ENCODE measurements around the gene FRMD6. TPM values are rescaled to one million over a fixed set of nuclear protein-coding genes. Genes with fewer than 3 reads are reported as not detected.
A peak's percentile ranks its signal among the peaks of the same experiment; 100 is the strongest.

FRMD6 gene
- total and polyA plus RNA-seq, 8 donors = 5.9 to 35.2 (median 9.7) TPM

DNA sequence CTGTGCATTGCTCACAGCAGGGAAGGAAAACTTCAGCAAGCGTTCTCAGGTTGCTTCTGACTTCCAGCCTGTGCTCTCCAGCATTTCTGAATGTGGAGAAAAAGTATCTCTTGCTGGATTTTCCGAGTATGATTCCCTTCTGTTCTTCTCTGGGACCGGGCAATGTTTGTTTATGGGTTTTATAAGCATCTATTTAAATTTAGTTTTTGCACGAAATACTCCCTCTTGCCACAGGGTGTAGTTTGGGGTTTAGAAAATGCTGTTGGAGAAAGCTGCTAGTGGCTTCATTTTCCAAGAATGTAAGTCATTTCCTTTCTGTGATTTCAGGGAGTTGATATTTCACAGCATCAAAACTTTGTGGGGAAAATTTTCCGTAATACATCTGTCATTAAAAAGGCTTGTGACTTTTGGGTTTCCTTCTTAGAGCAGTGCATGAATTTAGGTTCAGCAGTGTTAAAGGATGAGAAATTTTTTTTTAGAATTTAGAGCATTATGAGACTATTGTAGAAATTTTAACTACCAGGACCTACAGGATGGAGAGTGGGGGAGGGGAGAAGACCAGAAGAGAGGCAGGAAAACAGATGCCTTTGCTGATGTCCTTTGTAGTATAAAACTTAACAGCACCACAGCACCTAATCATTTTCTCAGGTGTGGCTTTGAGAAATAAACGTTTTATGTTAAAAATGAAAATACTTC lies 1.5 kb downstream of the FRMD6 start:
- no peaks in the 10 kb centered on the region for H3K9me3 ChIP-seq
- no peaks in the 10 kb centered on the region for H3K27me3 ChIP-seq
- H3K27ac ChIP-seq = peak overlapping the region in 4 of 5 donors; percentile 94 to 97 (median 96)
- peak in 1 of 3 donors; percentile 19 for TF ChIP-seq POLR2AphosphoS5 (IDR thresholded peaks at IDR 0.05)
- TF ChIP-seq POLR2A (IDR thresholded peaks at IDR 0.05) = no peak
- TF ChIP-seq, protein P1, sequence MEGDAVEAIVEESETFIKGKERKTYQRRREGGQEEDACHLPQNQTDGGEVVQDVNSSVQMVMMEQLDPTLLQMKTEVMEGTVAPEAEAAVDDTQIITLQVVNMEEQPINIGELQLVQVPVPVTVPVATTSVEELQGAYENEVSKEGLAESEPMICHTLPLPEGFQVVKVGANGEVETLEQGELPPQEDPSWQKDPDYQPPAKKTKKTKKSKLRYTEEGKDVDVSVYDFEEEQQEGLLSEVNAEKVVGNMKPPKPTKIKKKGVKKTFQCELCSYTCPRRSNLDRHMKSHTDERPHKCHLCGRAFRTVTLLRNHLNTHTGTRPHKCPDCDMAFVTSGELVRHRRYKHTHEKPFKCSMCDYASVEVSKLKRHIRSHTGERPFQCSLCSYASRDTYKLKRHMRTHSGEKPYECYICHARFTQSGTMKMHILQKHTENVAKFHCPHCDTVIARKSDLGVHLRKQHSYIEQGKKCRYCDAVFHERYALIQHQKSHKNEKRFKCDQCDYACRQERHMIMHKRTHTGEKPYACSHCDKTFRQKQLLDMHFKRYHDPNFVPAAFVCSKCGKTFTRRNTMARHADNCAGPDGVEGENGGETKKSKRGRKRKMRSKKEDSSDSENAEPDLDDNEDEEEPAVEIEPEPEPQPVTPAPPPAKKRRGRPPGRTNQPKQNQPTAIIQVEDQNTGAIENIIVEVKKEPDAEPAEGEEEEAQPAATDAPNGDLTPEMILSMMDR (IDR thresholded peaks at IDR 0.05) = peak in 1 of 7 experiments; percentile 11
- no peaks in the 10 kb centered on the region for H3K36me3 ChIP-seq
- H3K4me1 ChIP-seq = peaks cover 4 to 48% (median 26%) of the 10 kb centered on the region in 4 donors
- H3K4me3 ChIP-seq = peak overlapping the region; percentile 65 to 96 (median 90)
- 6 to 11% (median 11%) methylated on average over 6 of the region's 6 CpGs for WGBS, 5 donors
- intact Hi-C loops (cut with DNase I; ENCODE audit: low total_unique reads) = loop anchor here (10.0 kb wide), 1 partner anchor 122 kb away; no protein-coding TSS in a partner anchor
- peak in 1 of 2 donors; percentile 75 for DNase-seq

DNA sequence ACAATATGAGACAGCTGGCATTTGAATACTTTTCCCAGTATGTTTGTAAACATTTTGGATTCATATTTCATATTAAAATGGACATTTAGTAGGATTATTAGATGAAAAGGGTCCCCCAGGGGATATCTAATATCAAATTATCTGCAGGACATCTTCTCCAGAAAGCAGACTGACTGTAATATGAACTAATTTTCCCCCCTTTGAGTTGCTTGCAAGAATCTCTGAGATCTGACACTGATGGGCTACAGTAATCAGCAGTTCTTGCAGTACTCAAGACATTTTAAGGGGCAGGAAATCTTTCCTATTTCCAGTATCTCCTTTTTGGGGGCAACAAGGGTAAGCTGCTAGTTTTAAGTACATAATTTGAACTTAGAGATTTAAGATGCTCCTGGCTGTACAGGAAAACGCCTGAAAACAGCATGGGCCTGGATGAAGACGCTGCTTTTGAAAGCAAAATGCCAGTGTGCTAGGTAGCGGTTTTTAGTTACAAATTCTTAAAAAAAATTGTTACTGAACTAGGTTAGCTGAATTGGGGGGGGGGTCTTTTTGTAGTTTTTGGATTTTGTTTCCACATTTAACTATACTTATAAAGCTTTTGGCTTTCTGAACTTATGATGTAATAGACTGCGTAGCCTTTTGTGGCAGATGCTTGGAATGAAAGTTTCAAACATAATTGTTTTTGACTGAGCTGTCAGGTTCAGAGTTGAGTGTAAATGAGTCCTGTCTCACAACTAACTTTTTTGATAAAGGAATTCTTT lies 2.2 kb downstream of the FRMD6 start:
- H3K36me3 ChIP-seq = no peaks in the 10 kb centered on the region
- no peak for TF ChIP-seq POLR2AphosphoS5 (IDR thresholded peaks at IDR 0.05)
- TF ChIP-seq, protein P1 (IDR thresholded peaks at IDR 0.05) = no peak
- no peak for TF ChIP-seq POLR2A (IDR thresholded peaks at IDR 0.05)
- TF ChIP-seq EP300 (IDR thresholded peaks at IDR 0.05) = no peak
- peak overlapping the region in 4 of 5 donors; percentile 59 to 97 (median 95) for H3K27ac ChIP-seq
- intact Hi-C loops (cut with DNase I; ENCODE audit: low total_unique reads) = loop anchor here (10.0 kb wide), 1 partner anchor 121 kb away; no protein-coding TSS in a partner anchor
- peak overlapping the region; percentile 65 to 96 (median 90) for H3K4me3 ChIP-seq
- H3K27me3 ChIP-seq = no peaks in the 10 kb centered on the region
- H3K9me3 ChIP-seq = no peaks in the 10 kb centered on the region
- H3K4me1 ChIP-seq = peaks cover 4 to 42% (median 26%) of the 10 kb centered on the region in 4 donors
- WGBS, 5 donors = 57 to 87% (median 77%) methylated on average over 4 of the region's 4 CpGs
- DNase-seq = peak in 1 of 2 donors; percentile 12

DNA sequence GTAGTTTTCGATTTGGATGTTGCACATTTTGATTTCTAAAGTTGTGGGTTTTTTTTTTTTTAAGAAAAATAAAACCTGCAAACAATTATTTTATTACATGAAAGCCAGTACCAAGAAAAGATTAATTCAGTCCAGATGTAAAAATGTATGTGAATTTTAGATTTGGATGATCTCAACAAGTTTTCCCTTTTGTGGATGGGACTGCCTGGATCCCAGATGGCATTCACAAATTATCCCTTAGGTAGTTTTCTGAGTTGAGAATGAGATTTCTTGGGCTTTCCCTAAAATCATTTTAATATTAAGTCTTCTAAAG lies 2.8 kb downstream of the FRMD6 start:
- intact Hi-C loops (cut with DNase I; ENCODE audit: low total_unique reads) = loop anchor here (10.0 kb wide), 1 partner anchor 120 kb away; no protein-coding TSS in a partner anchor
- no peak for DNase-seq
- Histone ChIP-seq H3K27me3 (no peaks in the 10 kb centered on the region), H3K27ac (peak overlapping the region in 3 of 5 donors; percentile 59 to 97 (median 96)), H3K9me3 (no peaks in the 10 kb centered on the region), H3K4me1 (peaks cover 4 to 40% (median 25%) of the 10 kb centered on the region in 4 donors), H3K36me3 (no peaks in the 10 kb centered on the region), H3K4me3 (no peak overlapping the region)
- TF ChIP-seq POLR2A (IDR thresholded peaks at IDR 0.05) (no peak), POLR2AphosphoS5 (IDR thresholded peaks at IDR 0.05) (no peak), EP300 (IDR thresholded peaks at IDR 0.05) (no peak)
- 69 to 83% (median 74%) methylated on average over 1 of the region's 1 CpG for WGBS, 5 donors

DNA sequence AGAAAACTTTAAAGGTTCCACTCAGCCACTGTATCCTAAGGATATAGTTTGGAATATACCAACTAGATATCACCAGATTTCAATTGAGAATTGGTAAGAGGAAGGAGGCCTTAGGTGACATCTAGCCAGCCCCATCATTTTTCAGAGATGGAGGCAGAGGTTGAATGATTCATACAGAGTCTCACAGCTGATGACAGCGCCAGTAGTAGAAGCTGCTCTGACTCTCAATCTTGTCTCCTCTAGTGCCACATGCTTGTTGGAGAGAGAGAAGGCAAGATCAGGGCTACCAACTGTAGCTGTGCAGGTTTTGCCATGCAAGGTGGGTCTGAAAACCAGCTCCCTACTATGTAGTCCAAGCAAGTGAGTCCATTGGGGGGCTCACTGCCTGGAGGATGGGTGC lies 6.1 kb downstream of the FRMD6 start:
- no peak for DNase-seq
- no peak overlapping the region for H3K4me3 ChIP-seq
- peaks cover 2 to 35% (median 13%) of the 10 kb centered on the region in 4 donors for H3K4me1 ChIP-seq
- intact Hi-C loops (cut with DNase I; ENCODE audit: low total_unique reads) = loop anchor here (10.0 kb wide), 1 partner anchor 117 kb away; no protein-coding TSS in a partner anchor
- no peaks in the 10 kb centered on the region for H3K36me3 ChIP-seq
- no peak for TF ChIP-seq POLR2A (IDR thresholded peaks at IDR 0.05)
- no peak for TF ChIP-seq POLR2AphosphoS5 (IDR thresholded peaks at IDR 0.05)
- TF ChIP-seq, protein P1 (IDR thresholded peaks at IDR 0.05) = no peak
- no peak for TF ChIP-seq EP300 (IDR thresholded peaks at IDR 0.05)
- 0 to 100% (median 95%) methylated on average over 1 of the region's 1 CpG for WGBS, 5 donors
- no peaks in the 10 kb centered on the region for H3K9me3 ChIP-seq
- no peaks in the 10 kb centered on the region for H3K27me3 ChIP-seq
- H3K27ac ChIP-seq = no peak overlapping the region
